ENCODE results near the gene ZNF280A. TPM values are rescaled to one million over a fixed set of nuclear protein-coding genes. Genes with fewer than 3 reads are reported as not detected.
A peak's percentile ranks its signal among the peaks of the same experiment; 100 is the strongest.

The ZNF280A gene
- total RNA-seq = 1 to 10 TPM in 6 of 9 donors, under 1 TPM in 3; 0.06 to 4.5 (median 1.7) TPM
- polyA plus RNA-seq = 1 to 10 TPM; 1.1 to 5.5 (median 1.1) TPM
- long read RNA-seq, donor 1 = 0 reads
- long read RNA-seq, donor 2 = 0 reads
- long read RNA-seq, donor 3 = 0 reads
- long read RNA-seq, donor 4 = 0 reads
- long read RNA-seq, donor 5, partial matches to known transcripts = 0 of 6 reads
- long read RNA-seq, donor 5, other reads (novel, unspliced or antisense) = 2 of 6 reads
- long read RNA-seq, donor 6 = 0 reads
- long read RNA-seq, donor 7 = 0 reads
- long read RNA-seq, donor 8 = 0 reads
- long read RNA-seq, donor 9 = 0 reads
- long read RNA-seq, donor 10 = 0 reads

- 47 to 61% (median 57%) methylated on average over 11 to 12 of the region's 12 CpGs for WGBS, 4 donors
- DNase-seq = peak; percentile 21 to 76 (median 58)
- H3K36me3 ChIP-seq (replicated peaks in 1 of 2) = no peaks in the 10 kb centered on the region
- no peaks in the 10 kb centered on the region for H3K9me3 ChIP-seq (replicated peaks in 1 of 3)
- H3K4me1 ChIP-seq (replicated peaks in 1 of 2) = peaks cover 0 to 6% of the 10 kb centered on the region in 2 donors
- intact Hi-C loops (cut with DNase I) = no loop called here
- H3K27me3 ChIP-seq = no peaks in the 10 kb centered on the region
- TF ChIP-seq CTCF (IDR thresholded peaks at IDR 0.05) (peak in 4 of 6 experiments; percentile 25 to 55 (median 38)), POLR2A (IDR thresholded peaks at IDR 0.05) (peak in 1 of 2 donors; percentile 56)
- H3K4me3 ChIP-seq = peak within 1 kb of the TSS in 2 of 4 donors; percentile 5 to 41
- peak within 1 kb of the TSS in 4 of 5 donors; percentile 14 to 83 (median 66) for H3K27ac ChIP-seq
These were observed at the start of gene ZNF280A for GRCh38 chr22:22520020-22520656. ZNF280A (minus strand) TSS chr22:22520270; CDS start chr22:22515630, 4,640 bp downstream.

DNA sequence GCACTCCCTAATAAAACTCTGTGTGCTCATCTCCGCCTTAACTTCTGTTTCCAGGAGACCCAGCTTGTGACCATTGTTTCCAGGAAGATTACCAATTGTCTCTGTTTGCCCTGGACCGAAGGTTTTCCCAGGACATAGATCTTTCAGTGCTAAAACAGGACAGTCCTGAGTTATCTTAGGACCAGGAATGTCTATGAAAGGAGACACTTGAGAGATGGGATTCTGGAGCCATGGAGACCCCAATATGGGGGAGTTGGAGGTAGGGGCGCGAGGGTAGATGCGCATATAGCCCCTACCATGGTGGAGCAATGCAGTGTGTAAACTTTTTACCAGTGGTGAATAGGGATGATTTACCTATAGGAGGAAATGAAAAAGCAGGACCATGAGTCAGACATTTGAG, 49.1 kb upstream of the ZNF280A start:
- H3K4me1 ChIP-seq (replicated peaks in 1 of 2) = no peaks in the 10 kb centered on the region
- WGBS, 4 donors = 75 to 89% (median 84%) methylated on average over 4 to 5 of the region's 5 CpGs
- intact Hi-C loops (cut with DNase I) = no loop called here
- DNase-seq = no peak
- no peak for TF ChIP-seq CTCF (IDR thresholded peaks at IDR 0.05)
- no peak for TF ChIP-seq POLR2A (IDR thresholded peaks at IDR 0.05)
- H3K9me3 ChIP-seq (replicated peaks in 1 of 3) = no peaks in the 10 kb centered on the region
- H3K4me3 ChIP-seq = no peak overlapping the region
- H3K36me3 ChIP-seq (replicated peaks in 1 of 2) = no peaks in the 10 kb centered on the region
- H3K27ac ChIP-seq = no peak overlapping the region
- H3K27me3 ChIP-seq = peaks cover 7% of the 10 kb centered on the region

DNA sequence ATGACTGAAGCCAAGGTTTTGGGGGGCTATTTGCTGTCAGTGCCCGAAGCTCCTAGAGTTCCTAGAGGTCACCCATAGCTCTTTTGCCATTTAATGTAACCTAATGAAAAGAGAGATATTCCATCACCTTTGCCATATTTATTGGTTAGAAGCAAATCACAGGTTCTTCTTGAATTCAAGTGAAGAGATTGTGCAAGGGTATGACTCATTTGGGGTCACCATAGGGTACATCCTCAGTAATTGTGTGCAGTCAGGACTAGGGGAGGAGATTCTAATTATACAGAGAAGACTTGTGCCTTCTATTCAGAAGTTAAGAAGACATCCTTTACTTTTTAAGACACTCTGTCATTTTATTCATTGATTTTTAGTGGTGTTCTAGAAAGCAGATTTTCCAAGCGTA, 45.9 kb upstream of the ZNF280A start:
- intact Hi-C loops (cut with DNase I) = no loop called here
- DNase-seq = no peak
- H3K36me3 ChIP-seq (replicated peaks in 1 of 2) = no peaks in the 10 kb centered on the region
- TF ChIP-seq CTCF (IDR thresholded peaks at IDR 0.05) (no peak), POLR2A (IDR thresholded peaks at IDR 0.05) (no peak)
- 79 to 100% (median 94%) methylated on average over 2 of the region's 2 CpGs for WGBS, 4 donors
- no peak overlapping the region for H3K4me3 ChIP-seq
- no peaks in the 10 kb centered on the region for H3K4me1 ChIP-seq (replicated peaks in 1 of 2)
- H3K27ac ChIP-seq = no peak overlapping the region
- no peaks in the 10 kb centered on the region for H3K9me3 ChIP-seq (replicated peaks in 1 of 3)
- no peaks in the 10 kb centered on the region for H3K27me3 ChIP-seq

DNA sequence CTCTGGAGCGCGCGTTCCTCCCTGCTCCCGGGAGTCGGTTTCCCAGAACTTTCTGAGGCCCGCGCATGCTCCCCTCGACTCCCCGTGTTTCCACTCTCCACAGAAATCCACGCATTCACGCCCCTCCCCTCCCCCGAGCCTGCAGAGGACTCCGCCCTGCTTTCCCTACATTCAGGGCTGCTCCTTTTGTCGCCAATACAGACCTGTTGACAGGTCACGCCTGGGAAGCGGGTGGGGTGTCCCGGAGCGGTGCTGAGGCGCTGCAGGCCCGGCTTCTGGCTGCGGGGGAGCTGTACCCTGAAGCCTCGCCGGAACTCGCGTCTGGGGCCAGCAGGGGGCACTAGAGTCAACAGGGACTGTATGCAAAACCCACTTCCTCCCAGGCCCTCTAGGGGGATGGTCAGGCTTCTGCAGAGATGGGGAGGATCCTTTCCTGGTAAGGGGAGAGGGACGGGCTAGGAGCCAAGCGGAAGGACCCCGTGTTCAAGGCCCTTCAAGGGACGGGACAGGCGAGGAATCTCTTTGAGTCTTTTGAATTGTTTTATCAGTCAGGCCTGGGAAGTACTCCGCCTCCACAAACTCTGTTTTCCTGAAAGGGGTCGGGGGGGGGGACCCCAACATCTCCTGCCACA, 39.0 kb upstream of the ZNF280A start, which contains the start of gene PRAME:
Gene PRAME (minus strand): TSS at position 294 of the 632 bp plus-strand sequence. CDS start 2,433 bp downstream, outside the sequence.
- Histone ChIP-seq H3K36me3 (replicated peaks in 1 of 2) (no peaks in the 10 kb centered on the region), H3K4me1 (replicated peaks in 1 of 2) (peaks cover 0 to 10% of the 10 kb centered on the region in 2 donors), H3K9me3 (replicated peaks in 1 of 3) (no peaks in the 10 kb centered on the region), H3K4me3 (no peak within 1 kb of the TSS), H3K27ac (no peak within 1 kb of the TSS), H3K27me3 (no peaks in the 10 kb centered on the region)
- peak; percentile 49 to 82 (median 74) for DNase-seq
- WGBS, 4 donors = 49 to 66% (median 56%) methylated on average over 25 to 32 of the region's 32 CpGs
- intact Hi-C loops (cut with DNase I) = no loop called here
- TF ChIP-seq CTCF (IDR thresholded peaks at IDR 0.05) = peak; percentile 47 to 69 (median 54)
- TF ChIP-seq POLR2A (IDR thresholded peaks at IDR 0.05) = no peak

Data from adrenal gland (tissue), 19 donors.